GM23338 (cell line): Measurements from ENCODE around the gene ZNF774. TPM values are rescaled to one million over a fixed set of nuclear protein-coding genes. Genes with fewer than 3 reads are reported as not detected.

Experiments used
- ATAC-seq: fragments of 200-7000 bp; cut with Tn5 transposase; 3 replicates; pipeline ENCODE4 v1.9.1; 2020
- DNase-seq: peaks from one replicate; pipeline ENCODE4 v3.0.0-alpha.2; 2015; ENCODE audit warnings: low spot score
- H2AFZ ChIP-seq: fragments of 200-600 bp; sonication (generic); 2 replicates; pipeline ENCODE4 v1.8.0; 2016; ENCODE audit warnings: antibody characterized with exemption, mild to moderate bottlenecking, moderate library complexity
- H3F3A ChIP-seq: fragments of 200-600 bp; sonication (generic); replicated peaks from 2 replicates; pipeline ENCODE4 v1.8.0; 2017; ENCODE audit warnings: antibody characterized with exemption, mixed run types, low read depth
- H3K27ac ChIP-seq: fragments of 200-600 bp; sonication (generic); 2 replicates; pipeline ENCODE4 v1.6.1; 2016; ENCODE audit warnings: low read depth
- H3K27me3 ChIP-seq: fragments of 200-600 bp; sonication (generic); 2 replicates; pipeline ENCODE4 v1.8.0; 2016; ENCODE audit warnings: mild to moderate bottlenecking, mixed run types, moderate library complexity; ENCODE audit not compliant: insufficient read depth
- H3K36me3 ChIP-seq: fragments of 200-600 bp; sonication (generic); 2 replicates; pipeline ENCODE4 v1.8.0; 2016; ENCODE audit warnings: mild to moderate bottlenecking; ENCODE audit not compliant: insufficient read depth
- H3K4me1 ChIP-seq: fragments of 200-600 bp; sonication (generic); 2 replicates; pipeline ENCODE4 v1.8.0; 2016; ENCODE audit warnings: mild to moderate bottlenecking, moderate library complexity; ENCODE audit not compliant: insufficient read depth
- H3K4me2 ChIP-seq: fragments of 200-600 bp; sonication (generic); 2 replicates; pipeline ENCODE4 v1.7.1; 2017; ENCODE audit warnings: mixed run types
- H3K4me3 ChIP-seq: fragments of 200-600 bp; sonication (generic); 2 replicates; pipeline ENCODE4 v1.6.1; 2016; ENCODE audit warnings: mixed run types
- H3K79me2 ChIP-seq: fragments of 200-600 bp; sonication (generic); replicated peaks from 2 replicates; pipeline ENCODE4 v1.8.0; 2017; ENCODE audit warnings: mild to moderate bottlenecking; ENCODE audit not compliant: insufficient read depth
- H3K9me2 ChIP-seq: fragments of 200-600 bp; sonication (generic); 2 replicates; pipeline ENCODE4 v1.8.0; 2017; ENCODE audit not compliant: insufficient read depth
- H4K20me1 ChIP-seq: fragments of 200-600 bp; sonication (generic); replicated peaks from 2 replicates; pipeline ENCODE4 v1.8.0; 2017; ENCODE audit warnings: mild to moderate bottlenecking; ENCODE audit not compliant: insufficient read depth
- H3K27ac Mint-ChIP-seq: 2 replicates; pipeline ENCODE4 v1.8.0; 2020; ENCODE audit warnings: inconsistent platforms, mild to moderate bottlenecking, moderate library complexity, mixed read lengths
- H3K27me3 Mint-ChIP-seq: 3 replicates; pipeline ENCODE4 v1.8.0; 2022; ENCODE audit warnings: low read depth, mild to moderate bottlenecking, moderate library complexity, mixed read lengths, inconsistent platforms; ENCODE audit not compliant: insufficient read depth, poor library complexity
- H3K36me3 Mint-ChIP-seq: 3 replicates; pipeline ENCODE4 v1.8.0; 2021; ENCODE audit warnings: low read depth, mild to moderate bottlenecking, inconsistent platforms, moderate library complexity, mixed read lengths
- H3K4me1 Mint-ChIP-seq: 3 replicates; pipeline ENCODE4 v1.8.0; 2020; ENCODE audit warnings: mild to moderate bottlenecking, inconsistent platforms, mixed read lengths
- H3K4me3 Mint-ChIP-seq: 3 replicates; pipeline ENCODE4 v1.8.0; 2021; ENCODE audit warnings: moderate library complexity, mild to moderate bottlenecking, inconsistent platforms, mixed read lengths
- H3K9me3 Mint-ChIP-seq: 3 replicates; pipeline ENCODE4 v1.8.0; 2020; ENCODE audit warnings: moderate library complexity, mild to moderate bottlenecking, inconsistent platforms, mixed read lengths
- CREB1 ChIP-seq: fragments of 250-450 bp; sonication (Bioruptor Pico); IDR thresholded peaks from 2 replicates; pipeline ENCODE4 v1.5.0; 2020; ENCODE audit warnings: low read depth, mild to moderate bottlenecking, moderate library complexity
- JUNB ChIP-seq: IDR thresholded peaks from one replicate; pipeline ENCODE4 v1.6.1; 2016; ENCODE audit warnings: antibody characterized with exemption; ENCODE audit not compliant: unreplicated experiment
- POLR2AphosphoS5 ChIP-seq: IDR thresholded peaks from 2 replicates; pipeline ENCODE4 v1.6.1; 2016; ENCODE audit warnings: antibody characterized with exemption, low read depth
- ZNF114 ChIP-seq: fragments of 250-450 bp; sonication (Bioruptor Pico); IDR thresholded peaks from 2 replicates; pipeline ENCODE4 v1.5.0; 2020; ENCODE audit warnings: mild to moderate bottlenecking, moderate library complexity
- ZNF331 ChIP-seq: fragments of 250-450 bp; sonication (Bioruptor Pico); IDR thresholded peaks from 2 replicates; pipeline ENCODE4 v1.5.0; 2020; ENCODE audit warnings: low read depth, mild to moderate bottlenecking, moderate library complexity
- polyA plus RNA-seq: library from polyadenylated mRNA; unstranded; fragments of >200 nt; fragmentation: Nextera tagmentation; extraction: Ambion mirVana; gene quantifications from 2 replicates; pipeline ENCODE4 v1.2.1, GENCODE V29; 2016
- total RNA-seq: library from RNA; depleted of rRNA; stranded (reverse); fragments of >200 nt; shearing (Covaris generic); gene quantifications from 2 replicates; pipeline ENCODE4 v1.2.3, GENCODE V29; 2014
- TF ChIP-seq, protein P1 (sequence below): fragments of 250-450 bp; sonication (Bioruptor Pico); IDR thresholded peaks from 2 replicates; pipeline ENCODE4 v1.5.0; 2020; ENCODE audit warnings: mild to moderate bottlenecking, moderate library complexity
- TF ChIP-seq, protein P2 (sequence below), 2 experiments: fragments of 200-600 bp in 1 of 2; sonication (generic) in 1 of 2; conservative IDR thresholded peaks; 2 replicates each; pipeline versions ENCODE4 v1.5.1 to v1.6.1; 2016 to 2017; ENCODE audit warnings: antibody characterized with exemption in 2 of 2, low read depth in 2 of 2, mild to moderate bottlenecking in 2 of 2, moderate library complexity in 1 of 2

Gene ZNF774
- total and polyA plus RNA-seq, 2 experiments from 2014 or later: 0.45 to 1.8 TPM

DNA sequence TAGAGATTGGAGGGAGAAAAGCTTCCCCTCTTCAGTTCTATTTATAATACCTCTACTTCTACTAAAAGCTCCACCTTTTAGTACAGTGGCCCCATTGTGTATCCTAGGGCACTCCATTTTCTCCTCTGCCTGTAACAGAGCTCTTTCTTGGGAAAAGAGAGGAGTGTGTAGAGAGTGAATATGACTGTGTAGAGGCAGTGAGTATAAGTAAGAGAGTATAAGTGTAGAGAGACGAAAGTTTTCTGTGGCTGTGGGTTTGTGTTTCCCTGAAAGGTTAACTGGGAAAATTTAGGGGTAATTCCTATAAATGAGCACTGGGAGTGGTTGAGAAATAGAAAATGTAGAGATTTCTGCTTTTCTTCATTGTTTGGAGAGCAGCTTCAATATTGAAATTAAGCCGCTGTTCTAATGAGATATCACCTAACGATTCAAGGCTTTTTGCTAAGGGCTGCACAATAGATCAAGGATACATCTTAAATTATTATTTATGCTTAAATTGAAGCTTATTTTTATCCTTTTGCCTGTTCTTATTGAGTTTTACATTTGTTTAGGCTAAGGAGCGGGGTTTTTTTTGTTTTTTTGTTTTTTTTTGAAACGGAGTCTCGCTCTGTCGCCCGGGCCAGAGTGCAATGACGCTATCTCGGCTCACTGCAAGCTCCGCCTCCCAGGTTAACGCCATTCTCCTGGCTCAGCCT, 42.8 kb downstream of the ZNF774 start (continued):
- TF ChIP-seq, protein P1, sequence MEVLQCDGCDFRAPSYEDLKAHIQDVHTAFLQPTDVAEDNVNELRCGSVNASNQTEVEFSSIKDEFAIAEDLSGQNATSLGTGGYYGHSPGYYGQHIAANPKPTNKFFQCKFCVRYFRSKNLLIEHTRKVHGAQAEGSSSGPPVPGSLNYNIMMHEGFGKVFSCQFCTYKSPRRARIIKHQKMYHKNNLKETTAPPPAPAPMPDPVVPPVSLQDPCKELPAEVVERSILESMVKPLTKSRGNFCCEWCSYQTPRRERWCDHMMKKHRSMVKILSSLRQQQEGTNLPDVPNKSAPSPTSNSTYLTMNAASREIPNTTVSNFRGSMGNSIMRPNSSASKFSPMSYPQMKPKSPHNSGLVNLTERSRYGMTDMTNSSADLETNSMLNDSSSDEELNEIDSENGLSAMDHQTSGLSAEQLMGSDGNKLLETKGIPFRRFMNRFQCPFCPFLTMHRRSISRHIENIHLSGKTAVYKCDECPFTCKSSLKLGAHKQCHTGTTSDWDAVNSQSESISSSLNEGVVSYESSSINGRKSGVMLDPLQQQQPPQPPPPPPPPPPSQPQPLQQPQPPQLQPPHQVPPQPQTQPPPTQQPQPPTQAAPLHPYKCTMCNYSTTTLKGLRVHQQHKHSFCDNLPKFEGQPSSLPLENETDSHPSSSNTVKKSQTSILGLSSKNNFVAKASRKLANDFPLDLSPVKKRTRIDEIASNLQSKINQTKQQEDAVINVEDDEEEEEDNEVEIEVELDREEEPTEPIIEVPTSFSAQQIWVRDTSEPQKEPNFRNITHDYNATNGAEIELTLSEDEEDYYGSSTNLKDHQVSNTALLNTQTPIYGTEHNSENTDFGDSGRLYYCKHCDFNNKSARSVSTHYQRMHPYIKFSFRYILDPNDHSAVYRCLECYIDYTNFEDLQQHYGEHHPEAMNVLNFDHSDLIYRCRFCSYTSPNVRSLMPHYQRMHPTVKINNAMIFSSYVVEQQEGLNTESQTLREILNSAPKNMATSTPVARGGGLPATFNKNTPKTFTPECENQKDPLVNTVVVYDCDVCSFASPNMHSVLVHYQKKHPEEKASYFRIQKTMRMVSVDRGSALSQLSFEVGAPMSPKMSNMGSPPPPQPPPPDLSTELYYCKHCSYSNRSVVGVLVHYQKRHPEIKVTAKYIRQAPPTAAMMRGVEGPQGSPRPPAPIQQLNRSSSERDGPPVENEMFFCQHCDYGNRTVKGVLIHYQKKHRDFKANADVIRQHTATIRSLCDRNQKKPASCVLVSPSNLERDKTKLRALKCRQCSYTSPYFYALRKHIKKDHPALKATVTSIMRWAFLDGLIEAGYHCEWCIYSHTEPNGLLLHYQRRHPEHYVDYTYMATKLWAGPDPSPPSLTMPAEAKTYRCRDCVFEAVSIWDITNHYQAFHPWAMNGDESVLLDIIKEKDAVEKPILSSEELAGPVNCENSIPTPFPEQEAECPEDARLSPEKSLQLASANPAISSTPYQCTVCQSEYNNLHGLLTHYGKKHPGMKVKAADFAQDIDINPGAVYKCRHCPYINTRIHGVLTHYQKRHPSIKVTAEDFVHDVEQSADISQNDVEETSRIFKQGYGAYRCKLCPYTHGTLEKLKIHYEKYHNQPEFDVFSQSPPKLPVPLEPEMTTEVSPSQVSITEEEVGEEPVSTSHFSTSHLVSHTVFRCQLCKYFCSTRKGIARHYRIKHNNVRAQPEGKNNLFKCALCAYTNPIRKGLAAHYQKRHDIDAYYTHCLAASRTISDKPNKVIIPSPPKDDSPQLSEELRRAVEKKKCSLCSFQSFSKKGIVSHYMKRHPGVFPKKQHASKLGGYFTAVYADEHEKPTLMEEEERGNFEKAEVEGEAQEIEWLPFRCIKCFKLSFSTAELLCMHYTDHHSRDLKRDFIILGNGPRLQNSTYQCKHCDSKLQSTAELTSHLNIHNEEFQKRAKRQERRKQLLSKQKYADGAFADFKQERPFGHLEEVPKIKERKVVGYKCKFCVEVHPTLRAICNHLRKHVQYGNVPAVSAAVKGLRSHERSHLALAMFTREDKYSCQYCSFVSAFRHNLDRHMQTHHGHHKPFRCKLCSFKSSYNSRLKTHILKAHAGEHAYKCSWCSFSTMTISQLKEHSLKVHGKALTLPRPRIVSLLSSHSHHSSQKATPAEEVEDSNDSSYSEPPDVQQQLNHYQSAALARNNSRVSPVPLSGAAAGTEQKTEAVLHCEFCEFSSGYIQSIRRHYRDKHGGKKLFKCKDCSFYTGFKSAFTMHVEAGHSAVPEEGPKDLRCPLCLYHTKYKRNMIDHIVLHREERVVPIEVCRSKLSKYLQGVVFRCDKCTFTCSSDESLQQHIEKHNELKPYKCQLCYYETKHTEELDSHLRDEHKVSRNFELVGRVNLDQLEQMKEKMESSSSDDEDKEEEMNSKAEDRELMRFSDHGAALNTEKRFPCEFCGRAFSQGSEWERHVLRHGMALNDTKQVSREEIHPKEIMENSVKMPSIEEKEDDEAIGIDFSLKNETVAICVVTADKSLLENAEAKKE: no peak
- no peak for TF ChIP-seq ZNF331
- no peak for TF ChIP-seq POLR2AphosphoS5

DNA sequence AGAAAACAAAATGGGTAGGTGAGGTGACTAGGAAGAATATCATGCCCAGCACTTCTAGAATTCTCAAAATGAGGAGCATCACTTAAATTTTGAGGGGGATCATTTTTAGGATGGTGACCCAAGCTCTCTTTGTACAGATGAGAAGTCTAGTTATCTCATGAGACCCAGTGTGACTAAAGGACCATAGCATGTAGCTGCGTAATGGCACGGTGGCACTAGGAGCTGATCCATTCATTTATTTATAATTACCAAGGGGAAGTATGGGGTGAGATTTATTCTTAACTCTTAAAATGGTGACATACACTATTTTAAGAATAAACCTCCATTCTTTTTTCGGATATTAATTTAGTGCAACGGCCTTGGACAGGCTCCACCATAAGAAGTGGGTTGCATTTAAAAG, 44.2 kb downstream of the ZNF774 start:
- no peaks in the 10 kb centered on the region for H3F3A ChIP-seq
- no peaks in the 10 kb centered on the region for H4K20me1 ChIP-seq
- H3K36me3 ChIP-seq: no peaks in the 10 kb centered on the region
- H3K4me2 ChIP-seq: no peak overlapping the region
- peaks cover 93% of the 10 kb centered on the region for H3K79me2 ChIP-seq
- H2AFZ ChIP-seq: no peak overlapping the region
- Mint-ChIP-seq H3K27ac (0 out of 2 replicates have a peak overlapping the region, but pooled peaks have one; percentile 33), H3K4me1 (peaks cover 65% of the 10 kb centered on the region), H3K4me3 (no peak overlapping the region), H3K36me3 (peaks cover 14% of the 10 kb centered on the region; the same call in 2 of the 3 replicates), H3K27me3 (peaks cover 8% of the 10 kb centered on the region), H3K9me3 (no peaks in the 10 kb centered on the region)
- H3K27ac ChIP-seq: no peak overlapping the region
- no peaks in the 10 kb centered on the region for H3K27me3 ChIP-seq
- DNase-seq (no peak), ATAC-seq (no peak)
- no peak overlapping the region for H3K4me3 ChIP-seq
- no peaks in the 10 kb centered on the region for H3K9me2 ChIP-seq
- peaks cover 68% of the 10 kb centered on the region for H3K4me1 ChIP-seq
- TF ChIP-seq, protein P1: no peak
- no peak for TF ChIP-seq ZNF114
- no peak for TF ChIP-seq POLR2AphosphoS5
- TF ChIP-seq ZNF331: no peak
- no peak for TF ChIP-seq JUNB
- TF ChIP-seq, protein P2, sequence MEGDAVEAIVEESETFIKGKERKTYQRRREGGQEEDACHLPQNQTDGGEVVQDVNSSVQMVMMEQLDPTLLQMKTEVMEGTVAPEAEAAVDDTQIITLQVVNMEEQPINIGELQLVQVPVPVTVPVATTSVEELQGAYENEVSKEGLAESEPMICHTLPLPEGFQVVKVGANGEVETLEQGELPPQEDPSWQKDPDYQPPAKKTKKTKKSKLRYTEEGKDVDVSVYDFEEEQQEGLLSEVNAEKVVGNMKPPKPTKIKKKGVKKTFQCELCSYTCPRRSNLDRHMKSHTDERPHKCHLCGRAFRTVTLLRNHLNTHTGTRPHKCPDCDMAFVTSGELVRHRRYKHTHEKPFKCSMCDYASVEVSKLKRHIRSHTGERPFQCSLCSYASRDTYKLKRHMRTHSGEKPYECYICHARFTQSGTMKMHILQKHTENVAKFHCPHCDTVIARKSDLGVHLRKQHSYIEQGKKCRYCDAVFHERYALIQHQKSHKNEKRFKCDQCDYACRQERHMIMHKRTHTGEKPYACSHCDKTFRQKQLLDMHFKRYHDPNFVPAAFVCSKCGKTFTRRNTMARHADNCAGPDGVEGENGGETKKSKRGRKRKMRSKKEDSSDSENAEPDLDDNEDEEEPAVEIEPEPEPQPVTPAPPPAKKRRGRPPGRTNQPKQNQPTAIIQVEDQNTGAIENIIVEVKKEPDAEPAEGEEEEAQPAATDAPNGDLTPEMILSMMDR (conservative IDR thresholded peaks at IDR 0.05; ENCODE audit: low read depth in 2 of 2): no peak
- TF ChIP-seq CREB1: no peak
